H9 (cell line): ENCODE results near the gene ATG13. TPM values are rescaled to one million over a fixed set of nuclear protein-coding genes. Genes with fewer than 3 reads are reported as not detected.

Experiments
- DNase-seq: peaks from one replicate; pipeline ENCODE4 v3.0.0-alpha.2; 2017
- H2AFZ ChIP-seq: one replicate; pipeline ENCODE4 v1.6.1; 2013; ENCODE audit warnings: mild to moderate bottlenecking, low read length, control low read depth, moderate library complexity
- H2AK5ac ChIP-seq: 2 replicates; pipeline ENCODE4 v1.6.1; 2013; ENCODE audit warnings: low read length, control low read depth, mixed read lengths; ENCODE audit not compliant: insufficient read length
- H2BK120ac ChIP-seq: one replicate; pipeline ENCODE4 v1.6.1; 2013; ENCODE audit warnings: low read depth, mild to moderate bottlenecking, low read length, control low read depth, inconsistent platforms; ENCODE audit not compliant: poor library complexity, severe bottlenecking
- H2BK12ac ChIP-seq: 2 replicates; pipeline ENCODE4 v1.6.1; 2013; ENCODE audit warnings: low read length, control low read depth, mixed read lengths, low read depth; ENCODE audit not compliant: insufficient read length
- H2BK15ac ChIP-seq: 2 replicates; pipeline ENCODE4 v1.6.1; 2013; ENCODE audit warnings: low read depth, low read length, control low read depth
- H2BK20ac ChIP-seq: one replicate; pipeline ENCODE4 v1.6.1; 2013; ENCODE audit warnings: low read depth, mild to moderate bottlenecking, low read length, control low read depth, inconsistent platforms; ENCODE audit not compliant: poor library complexity, severe bottlenecking
- H2BK5ac ChIP-seq: 2 replicates; pipeline ENCODE4 v1.6.1; 2013; ENCODE audit warnings: low read length, control low read depth, mixed read lengths; ENCODE audit not compliant: insufficient read length
- H3K14ac ChIP-seq: 2 replicates; pipeline ENCODE4 v1.6.1; 2013; ENCODE audit warnings: low read length, control low read depth; ENCODE audit not compliant: insufficient read depth
- H3K18ac ChIP-seq: 2 replicates; pipeline ENCODE4 v1.6.1; 2013; ENCODE audit warnings: low read depth, mild to moderate bottlenecking, mixed read lengths, low read length, control low read depth; ENCODE audit not compliant: insufficient read length
- H3K23ac ChIP-seq: 2 replicates; pipeline ENCODE4 v1.6.1; 2013; ENCODE audit warnings: low read length, control low read depth, mixed read lengths, low read depth; ENCODE audit not compliant: insufficient read length
- H3K23me2 ChIP-seq: 2 replicates; pipeline ENCODE4 v1.6.1; 2013; ENCODE audit warnings: low read depth, mild to moderate bottlenecking, mixed read lengths, low read length, control low read depth; ENCODE audit not compliant: insufficient read length, poor library complexity, severe bottlenecking
- H3K27ac ChIP-seq: 2 replicates; pipeline ENCODE4 v1.5.1; 2013; ENCODE audit warnings: low read length, control low read depth, mixed read lengths, low read depth; ENCODE audit not compliant: insufficient read length
- H3K27me3 ChIP-seq: 2 replicates; pipeline ENCODE4 v1.6.1; 2013; ENCODE audit warnings: low read length, control low read depth, inconsistent platforms; ENCODE audit not compliant: insufficient read depth
- H3K4ac ChIP-seq: 2 replicates; pipeline ENCODE4 v1.6.1; 2013; ENCODE audit warnings: low read depth, mild to moderate bottlenecking, control low read depth, inconsistent platforms, low read length, moderate library complexity
- H3K4me1 ChIP-seq: 2 replicates; pipeline ENCODE4 v1.6.1; 2013; ENCODE audit warnings: low read length, control low read depth, inconsistent platforms; ENCODE audit not compliant: insufficient read depth
- H3K4me2 ChIP-seq: 2 replicates; pipeline ENCODE4 v1.6.1; 2013; ENCODE audit warnings: low read length, control low read depth, mixed read lengths; ENCODE audit not compliant: insufficient read length, insufficient read depth
- H3K56ac ChIP-seq: 2 replicates; pipeline ENCODE4 v1.6.1; 2013; ENCODE audit warnings: low read depth, mild to moderate bottlenecking, mixed read lengths, low read length, control low read depth; ENCODE audit not compliant: insufficient read length
- H3K79me1 ChIP-seq: 2 replicates; pipeline ENCODE4 v1.6.1; 2013; ENCODE audit warnings: low read depth, mild to moderate bottlenecking, moderate library complexity, low read length, control low read depth, inconsistent platforms; ENCODE audit not compliant: insufficient read depth, poor library complexity, severe bottlenecking
- H3K79me2 ChIP-seq: 2 replicates; pipeline ENCODE4 v1.6.1; 2013; ENCODE audit warnings: low read length, control low read depth, inconsistent platforms; ENCODE audit not compliant: insufficient read depth
- H3K9ac ChIP-seq: 2 replicates; pipeline ENCODE4 v1.6.1; 2013; ENCODE audit warnings: low read length, control low read depth, mixed read lengths; ENCODE audit not compliant: insufficient read length; ENCODE audit errors: extremely low read depth
- H3K9me3 ChIP-seq: one replicate; pipeline ENCODE4 v1.6.1; 2013; ENCODE audit warnings: low read depth, low read length, inconsistent platforms; ENCODE audit not compliant: control insufficient read depth
- H3T11ph ChIP-seq: one replicate; pipeline ENCODE4 v1.6.1; 2013; ENCODE audit warnings: mild to moderate bottlenecking, low read length, control low read depth, inconsistent platforms
- H4K20me1 ChIP-seq: one replicate; pipeline ENCODE4 v1.6.1; 2013; ENCODE audit not compliant: control insufficient read depth, insufficient read length, insufficient read depth
- H4K5ac ChIP-seq: 2 replicates; pipeline ENCODE4 v1.6.1; 2013; ENCODE audit warnings: low read depth, mild to moderate bottlenecking, mixed read lengths, low read length, control low read depth; ENCODE audit not compliant: insufficient read length
- H4K8ac ChIP-seq: replicated peaks from 2 replicates; pipeline ENCODE4 v1.6.1; 2013; ENCODE audit warnings: low read length, control low read depth, mixed read lengths, low read depth; ENCODE audit not compliant: insufficient read length
- H4K91ac ChIP-seq: 2 replicates; pipeline ENCODE4 v1.6.1; 2013; ENCODE audit warnings: low read depth, mild to moderate bottlenecking, moderate library complexity, mixed read lengths, low read length, control low read depth; ENCODE audit not compliant: insufficient read length
- H3K27ac Mint-ChIP-seq, 3 experiments: 2 replicates in 2 of 3; 3 replicates in 1 of 3; pipeline ENCODE4 v1.8.0; 2020 to 2021; ENCODE audit warnings: mixed read lengths in 3 of 3, mild to moderate bottlenecking in 1 of 3, moderate library complexity in 1 of 3
- H3K27me3 Mint-ChIP-seq: 2 replicates; pipeline ENCODE4 v1.8.0; 2021; ENCODE audit warnings: low read depth, mild to moderate bottlenecking, moderate library complexity, mixed read lengths
- H3K36me3 Mint-ChIP-seq, 3 experiments: 2 replicates in 2 of 3; 3 replicates in 1 of 3; pipeline ENCODE4 v1.8.0; 2020 to 2021; ENCODE audit warnings: low read depth in 3 of 3, mixed read lengths in 3 of 3; ENCODE audit not compliant: insufficient read depth in 1 of 3
- H3K4me1 Mint-ChIP-seq, 2 experiments: 2 replicates each; pipeline ENCODE4 v1.8.0; 2020; ENCODE audit warnings: mixed read lengths in 2 of 2
- H3K4me3 Mint-ChIP-seq, 2 experiments: 2 replicates in 1 of 2; 3 replicates in 1 of 2; pipeline ENCODE4 v1.8.0; 2020 to 2021; ENCODE audit warnings: mild to moderate bottlenecking in 2 of 2, mixed read lengths in 2 of 2, moderate library complexity in 1 of 2
- H3K9me3 Mint-ChIP-seq, 2 experiments: 2 replicates in 1 of 2; 3 replicates in 1 of 2; pipeline ENCODE4 v1.8.0; 2020; ENCODE audit warnings: mild to moderate bottlenecking in 2 of 2, mixed read lengths in 2 of 2, moderate library complexity in 1 of 2
- WGBS: extraction: QIAGEN DNeasy Blood & Tissue Kit; methylation state at CpG from one replicate; pipeline ENCODE4 v1.1.7; 2013; ENCODE audit warnings: missing lambda C conversion rate, low lambda C conversion rate, mixed read lengths; ENCODE audit not compliant: insufficient read length; ENCODE audit errors: extremely low coverage; 5-methylcytosine and 5-hydroxymethylcytosine counted together
- total RNA-seq: library from RNA; stranded (reverse); gene quantifications from 2 replicates; pipeline ENCODE4 v1.2.1, GENCODE V29; 2021
- TF ChIP-seq, protein P1 (sequence below): fragments of 200-600 bp; sonication (generic); conservative IDR thresholded peaks from 3 replicates; pipeline ENCODE4 v1.8.0; 2021; ENCODE audit warnings: antibody characterized with exemption, mild to moderate bottlenecking

ATG13 gene
- total RNA-seq, 1 experiment from 2014 or later = 79.1 TPM

DNA sequence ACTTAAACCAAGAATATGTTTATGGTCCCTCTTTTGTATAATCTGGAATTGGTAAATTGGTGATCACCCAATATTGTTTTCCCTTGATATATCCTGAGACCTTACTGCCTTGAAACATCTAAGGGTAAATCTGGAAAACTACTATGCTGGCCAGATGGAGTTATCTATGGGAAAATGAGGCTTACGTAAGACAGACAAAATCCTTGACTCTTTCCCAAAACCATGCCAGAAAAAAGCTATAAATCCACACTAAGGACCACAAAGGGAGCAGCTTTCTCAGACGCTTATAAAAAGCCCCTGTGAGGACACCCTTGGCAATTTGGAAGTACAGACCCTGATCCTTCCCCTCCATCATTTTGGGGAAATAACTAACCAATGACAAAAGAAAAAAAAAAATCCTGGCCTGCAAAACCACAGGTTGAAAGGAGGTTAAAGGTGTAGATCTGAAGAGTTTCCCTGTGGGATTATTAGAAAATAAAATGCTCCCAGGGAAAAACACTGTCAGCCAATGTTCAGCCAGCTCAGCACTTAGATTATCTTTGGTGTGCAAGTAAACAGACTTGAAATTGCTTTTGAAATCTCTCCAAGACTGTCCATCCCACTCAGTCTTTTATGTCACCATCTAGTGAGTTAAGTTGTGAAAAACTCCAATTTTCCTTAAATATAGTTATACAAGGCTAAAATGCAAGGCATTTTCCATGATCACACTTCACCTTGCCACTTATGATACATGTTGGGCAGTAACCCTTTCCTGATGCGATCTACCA lies 17.0 kb upstream of the ATG13 start:
- WGBS = no CpG with 5 or more reads among the region's 3 CpGs
- Histone ChIP-seq H2BK120ac (no peak overlapping the region), H4K20me1 (no peaks in the 10 kb centered on the region), H3K4me2 (no peak overlapping the region), H2BK5ac (no peak overlapping the region), H4K5ac (no peak overlapping the region), H3K27ac (no peak overlapping the region), H3K56ac (no peak overlapping the region), H3K9ac (no peak overlapping the region), H2BK15ac (no peak overlapping the region), H3K14ac (no peak overlapping the region), H3K4ac (no peak overlapping the region), H3K18ac (no peak overlapping the region), H3K79me2 (no peaks in the 10 kb centered on the region), H3K23me2 (no peaks in the 10 kb centered on the region), H3K79me1 (no peaks in the 10 kb centered on the region), H2BK20ac (no peak overlapping the region), H3K4me1 (no peaks in the 10 kb centered on the region), H3K23ac (no peak overlapping the region), H2BK12ac (no peak overlapping the region), H3K27me3 (no peaks in the 10 kb centered on the region), H2AK5ac (no peak overlapping the region), H3K9me3 (no peaks in the 10 kb centered on the region), H4K8ac (no peak overlapping the region), H2AFZ (no peak overlapping the region), H4K91ac (no peak overlapping the region), H3T11ph (no peak overlapping the region)
- Mint-ChIP-seq H3K4me1 (no peaks in the 10 kb centered on the region), H3K4me3 (no peak overlapping the region), H3K27ac (no peak overlapping the region), H3K9me3 (no peaks in the 10 kb centered on the region), H3K27me3 (no peaks in the 10 kb centered on the region), H3K36me3 (peaks cover 0 to 2% (median 0%) of the 10 kb centered on the region in 3 experiments; a peak in 2 of 7 replicates)
- TF ChIP-seq, protein P1, sequence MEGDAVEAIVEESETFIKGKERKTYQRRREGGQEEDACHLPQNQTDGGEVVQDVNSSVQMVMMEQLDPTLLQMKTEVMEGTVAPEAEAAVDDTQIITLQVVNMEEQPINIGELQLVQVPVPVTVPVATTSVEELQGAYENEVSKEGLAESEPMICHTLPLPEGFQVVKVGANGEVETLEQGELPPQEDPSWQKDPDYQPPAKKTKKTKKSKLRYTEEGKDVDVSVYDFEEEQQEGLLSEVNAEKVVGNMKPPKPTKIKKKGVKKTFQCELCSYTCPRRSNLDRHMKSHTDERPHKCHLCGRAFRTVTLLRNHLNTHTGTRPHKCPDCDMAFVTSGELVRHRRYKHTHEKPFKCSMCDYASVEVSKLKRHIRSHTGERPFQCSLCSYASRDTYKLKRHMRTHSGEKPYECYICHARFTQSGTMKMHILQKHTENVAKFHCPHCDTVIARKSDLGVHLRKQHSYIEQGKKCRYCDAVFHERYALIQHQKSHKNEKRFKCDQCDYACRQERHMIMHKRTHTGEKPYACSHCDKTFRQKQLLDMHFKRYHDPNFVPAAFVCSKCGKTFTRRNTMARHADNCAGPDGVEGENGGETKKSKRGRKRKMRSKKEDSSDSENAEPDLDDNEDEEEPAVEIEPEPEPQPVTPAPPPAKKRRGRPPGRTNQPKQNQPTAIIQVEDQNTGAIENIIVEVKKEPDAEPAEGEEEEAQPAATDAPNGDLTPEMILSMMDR = no peak
- DNase-seq = no peak
